HepG2 (cell line): ENCODE measurements around the gene LYZ. TPM values are rescaled to one million over a fixed set of nuclear protein-coding genes. Genes with fewer than 3 reads are reported as not detected.

Experiments used
- ATAC-seq: fragments of 200-7000 bp; cut with Tn5 transposase; 3 replicates; pipeline ENCODE4 v1.9.1; 2020; ENCODE audit warnings: mild to moderate bottlenecking, moderate library complexity
- BruUV-seq: library from RNA; stranded (reverse); fragments of 400-500 nt; replicated peaks from 2 replicates; lab custom pipeline; 2021; lab: Mats Ljungman, UMichigan
- CTCF ChIA-PET: fragments of 300-600 bp; formaldehyde crosslinking; extraction: SDS; loops from one replicate; lab custom pipeline; 2021; ENCODE audit warnings: low total read pairs, inconsistent platforms, low intra/inter-chr PET ratio; lab: Yijun Ruan, JAX
- POLR2A ChIA-PET: fragments of 350-600 bp; sonication (Branson Sonifier 250); formaldehyde crosslinking; loops from one replicate; lab custom pipeline; 2020; ENCODE audit warnings: antibody characterized with exemption, inconsistent platforms; lab: Yijun Ruan, JAX
- DNase-seq: peaks from one replicate; pipeline ENCODE4 v3.0.0-alpha.2; 2015; ENCODE audit warnings: low spot score
- FAIRE-seq: peaks from 3 replicates; lab custom pipeline; 2011; peaks lifted over from hg19 to GRCh38; lab: Jason Lieb, UNC
- H2AFZ ChIP-seq: one replicate; pipeline ENCODE4 v1.6.1; 2011; ENCODE audit warnings: low read length, inconsistent platforms
- H3K27ac ChIP-seq: fragments of 300-600 bp; 3 replicates; pipeline ENCODE4 v1.8.0; 2011; ENCODE audit warnings: mixed run types, mild to moderate bottlenecking, mixed read lengths, low read length, inconsistent platforms; ENCODE audit not compliant: insufficient read depth; ENCODE audit errors: extremely low read length
- H3K27me3 ChIP-seq, 2 experiments: fragments of 200-600 bp in 1 of 2; 2 replicates in 1 of 2; 3 replicates in 1 of 2; pipeline versions ENCODE4 v1.6.0 to v1.8.0; 2011; ENCODE audit warnings: low read length in 2 of 2, mild to moderate bottlenecking in 2 of 2, moderate library complexity in 2 of 2, inconsistent platforms in 1 of 2; ENCODE audit not compliant: insufficient read depth in 2 of 2, control insufficient read depth in 1 of 2
- H3K36me3 ChIP-seq, 2 experiments: fragments of 200-600 bp in 1 of 2; replicated peaks in 1 of 2; 2 replicates in 1 of 2; 3 replicates in 1 of 2; pipeline versions ENCODE4 v1.5.1 to v1.8.0; 2011; ENCODE audit warnings: low read length in 2 of 2, inconsistent platforms in 1 of 2; ENCODE audit not compliant: insufficient read depth in 2 of 2, control insufficient read depth in 1 of 2
- H3K4me1 ChIP-seq: 2 replicates; pipeline ENCODE4 v1.5.1; 2012; ENCODE audit warnings: low read length, inconsistent platforms; ENCODE audit not compliant: insufficient read depth
- H3K4me2 ChIP-seq: 2 replicates; pipeline ENCODE4 v1.6.0; 2011; ENCODE audit warnings: low read depth, low read length, inconsistent platforms
- H3K4me3 ChIP-seq, 3 experiments: fragments of 200-600 bp in 1 of 3; sonication (generic), shearing (Covaris generic) in 1 of 3; replicated peaks in 1 of 3; 2 replicates each; pipeline ENCODE4 v1.5.1; 2011 to 2016; ENCODE audit warnings: low read length in 3 of 3, inconsistent platforms in 2 of 3, low read depth in 2 of 3, mild to moderate bottlenecking in 2 of 3, control low read depth in 1 of 3, mixed read lengths in 1 of 3; ENCODE audit not compliant: insufficient read depth in 1 of 3
- H3K79me2 ChIP-seq: one replicate; pipeline ENCODE4 v1.6.1; 2011; ENCODE audit warnings: low read length, inconsistent platforms; ENCODE audit not compliant: insufficient read depth
- H3K9ac ChIP-seq: 2 replicates; pipeline ENCODE4 v1.6.0; 2011; ENCODE audit warnings: mild to moderate bottlenecking, low read depth, low read length, inconsistent platforms; ENCODE audit not compliant: insufficient read depth
- H3K9me3 ChIP-seq: 2 replicates; pipeline ENCODE4 v1.5.1; 2012; ENCODE audit warnings: mild to moderate bottlenecking, low read length
- H4K20me1 ChIP-seq: 2 replicates; pipeline ENCODE4 v1.6.0; 2011; ENCODE audit warnings: inconsistent platforms, mild to moderate bottlenecking, low read length, moderate library complexity; ENCODE audit not compliant: insufficient read depth
- CEBPB ChIP-seq: IDR thresholded peaks from 2 replicates; pipeline ENCODE4 v1.6.1; 2011; ENCODE audit warnings: low read depth, low read length, improper control_type of control experiment, borderline replicate concordance
- CEBPG ChIP-seq: IDR thresholded peaks from 2 replicates; pipeline ENCODE4 v1.6.1; 2016
- CREM ChIP-seq, 2 experiments: sonication (generic) in 1 of 2; formaldehyde crosslinking in 1 of 2; IDR thresholded peaks; 2 replicates each; pipeline versions ENCODE4 v1.4.0 to v1.6.1; 2016 to 2020; ENCODE audit warnings: antibody characterized with exemption in 1 of 2, mild to moderate bottlenecking in 1 of 2, missing genetic modification reagents in 1 of 2
- DR1 ChIP-seq: sonication (generic); formaldehyde crosslinking; IDR thresholded peaks from 2 replicates; pipeline ENCODE4 v1.8.0; 2021; ENCODE audit warnings: mild to moderate bottlenecking, missing genetic modification reagents, inconsistent platforms
- ERF ChIP-seq: IDR thresholded peaks from 2 replicates; pipeline ENCODE4 v1.6.1; 2018; ENCODE audit warnings: missing biosample characterization, missing genetic modification reagents
- FOXP1 ChIP-seq, 2 experiments: fragments of 450-650 bp in 1 of 2; IDR thresholded peaks; 2 replicates each; pipeline ENCODE4 v1.6.1; 2017 to 2018; ENCODE audit warnings: antibody characterized with exemption in 1 of 2
- GATAD2A ChIP-seq: IDR thresholded peaks from 2 replicates; pipeline ENCODE4 v1.6.1; 2016
- GLMP ChIP-seq: sonication (generic); formaldehyde crosslinking; IDR thresholded peaks from 2 replicates; pipeline ENCODE4 v1.9.0; 2021; ENCODE audit warnings: missing genetic modification reagents, mild to moderate bottlenecking, borderline replicate concordance
- NR2C2 ChIP-seq: sonication (generic); formaldehyde crosslinking; IDR thresholded peaks from 2 replicates; pipeline ENCODE4 v1.4.0; 2020; ENCODE audit warnings: missing genetic modification reagents, mild to moderate bottlenecking, moderate library complexity, borderline replicate concordance
- SAP130 ChIP-seq: IDR thresholded peaks from 2 replicates; pipeline ENCODE4 v1.6.1; 2016; ENCODE audit warnings: low read depth
- TBP ChIP-seq: sonication (generic); formaldehyde crosslinking; IDR thresholded peaks from 2 replicates; pipeline ENCODE4 v1.5.0; 2020; ENCODE audit warnings: missing genetic modification reagents
- TCF7L2 ChIP-seq: IDR thresholded peaks from 2 replicates; pipeline ENCODE4 v1.6.1; 2011; ENCODE audit warnings: mild to moderate bottlenecking, low read depth, low read length, moderate library complexity
- ZBTB20 ChIP-seq: sonication (generic); formaldehyde crosslinking; IDR thresholded peaks from 2 replicates; pipeline ENCODE4 v1.8.1; 2023; ENCODE audit warnings: missing genetic modification reagents, low read depth, mild to moderate bottlenecking, borderline replicate concordance
- ZMYM2 ChIP-seq: sonication (generic); formaldehyde crosslinking; IDR thresholded peaks from 2 replicates; pipeline ENCODE4 v1.8.0; 2022; ENCODE audit warnings: mild to moderate bottlenecking, missing genetic modification reagents
- ZNF10 ChIP-seq: sonication (generic); formaldehyde crosslinking; IDR thresholded peaks from 2 replicates; pipeline ENCODE4 v1.4.0; 2020; ENCODE audit warnings: mild to moderate bottlenecking, low read depth, missing genetic modification reagents, borderline replicate concordance
- ZNF12 ChIP-seq: sonication (generic); formaldehyde crosslinking; IDR thresholded peaks from 2 replicates; pipeline ENCODE4 v1.5.0; 2020; ENCODE audit warnings: missing genetic modification reagents
- ZNF589 ChIP-seq: sonication (generic); formaldehyde crosslinking; conservative IDR thresholded peaks from 2 replicates; pipeline ENCODE4 v1.8.0; 2022; ENCODE audit warnings: mild to moderate bottlenecking, moderate library complexity, missing genetic modification reagents
- ZNF761 ChIP-seq: sonication (generic); formaldehyde crosslinking; conservative IDR thresholded peaks from 2 replicates; pipeline ENCODE4 v1.4.0; 2020; ENCODE audit warnings: mild to moderate bottlenecking, missing genetic modification reagents
- ZNF850 ChIP-seq: sonication (generic); formaldehyde crosslinking; conservative IDR thresholded peaks from 2 replicates; pipeline ENCODE4 v1.9.0; 2021; ENCODE audit warnings: mild to moderate bottlenecking, missing genetic modification reagents
- WGBS: methylation state at CpG from one replicate; pipeline ENCODE4 v1.1.6; 2017; ENCODE audit warnings: low lambda C conversion rate; 5-methylcytosine and 5-hydroxymethylcytosine counted together
- in situ Hi-C: cut with HindIII; loops from 2 replicates; pipeline ENCODE4 v1.10.0; 2017; ENCODE audit warnings: low pct_unique_long_range_greater_than_20kb; ENCODE audit not compliant: extremely low pct_ligation_motif_present
- intact Hi-C: fragments of 100-400 bp; cut with micrococcal nuclease; formaldehyde crosslinking; loops from one replicate; pipeline ENCODE4 v1.10.0; 2022; ENCODE audit not compliant: unreplicated experiment
- polyA plus RNA-seq, 8 experiments: library from polyadenylated mRNA; depleted of rRNA in 3 of 8; stranded (reverse) in 7 of 8; unstranded in 1 of 8; fragments of >200 nt; fragmentation: Illumina TruSeq in 4 of 8; extraction: Trizol in 4 of 8; gene quantifications; 2 replicates each; pipeline versions ENCODE4 v1.2.1 to v1.2.3, GENCODE V29; 2011 to 2016; ENCODE audit warnings: low read depth in 4 of 8, missing spikeins in 1 of 8, mixed read lengths in 1 of 8; ENCODE audit not compliant: insufficient read depth in 1 of 8
- total RNA-seq, 5 experiments: library from RNA; depleted of rRNA; stranded (reverse); fragments of >200 nt; fragmentation: Illumina TruSeq; extraction: Trizol; gene quantifications; 2 replicates each; pipeline ENCODE4 v1.2.3, GENCODE V29; 2016; ENCODE audit warnings: low read depth in 1 of 5

Gene LYZ
- total and polyA plus RNA-seq, 2 of the 13 experiments (the other 11 are each of a cell fraction or from before 2014, with no cell fraction given) = 1,788 to 2,054 TPM

DNA sequence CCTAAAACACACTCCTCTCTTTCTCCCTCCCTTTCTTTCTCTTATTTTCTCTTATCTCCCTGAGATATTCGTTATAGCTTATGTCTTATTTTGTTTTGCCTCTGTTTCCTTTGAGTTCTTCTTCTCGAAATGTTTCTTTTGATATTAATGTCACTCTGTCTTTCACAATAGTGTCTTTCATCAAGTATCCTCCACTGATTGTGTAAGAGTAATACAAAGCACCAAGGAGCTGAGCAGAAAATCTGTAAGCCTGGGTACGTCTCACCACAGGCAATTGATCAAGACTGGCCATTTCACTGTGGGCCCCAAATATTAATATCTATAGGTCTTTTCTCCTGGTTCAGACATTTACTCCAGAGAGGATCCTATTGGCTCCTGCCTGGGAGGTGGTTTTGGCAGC, 4.8 kb upstream of the LYZ start:
- H3K4me2 ChIP-seq = peak overlapping the region; percentile 37
- ChIA-PET CTCF (no interaction called here), POLR2A (interaction anchor here (8.2 kb wide), 1 partner anchor 12 kb away, joined by 94 read pairs; no protein-coding TSS in a partner anchor)
- no peaks in the 10 kb centered on the region for H3K27me3 ChIP-seq
- intact Hi-C loops = no loop called here
- in situ Hi-C loops = no loop called here
- FAIRE-seq (no peak), DNase-seq (no peak), ATAC-seq (no peak)
- H3K36me3 ChIP-seq = no peaks in the 10 kb centered on the region
- no peak overlapping the region for H2AFZ ChIP-seq
- H3K9me3 ChIP-seq = no peaks in the 10 kb centered on the region
- H3K4me3 ChIP-seq = no peak overlapping the region
- 71% methylated on average over 3 of the region's 3 CpGs for WGBS
- peaks cover 10% of the 10 kb centered on the region for H3K79me2 ChIP-seq
- BruUV-seq = no TSS peak
- peak; percentile 60; the same call in 1 of the 2 replicates for TF ChIP-seq CEBPB
- TF ChIP-seq GATAD2A (CRISPR knock-in tag) = peak; percentile 6; the same call in 1 of the 2 replicates
- peak; percentile 15; the same call in 1 of the 2 replicates for TF ChIP-seq CREM (IDR thresholded peaks at IDR 0.05)
- TF ChIP-seq CREM (CRISPR knock-in tag; IDR thresholded peaks at IDR 0.05) = no peak
- TF ChIP-seq CEBPG (CRISPR knock-in tag) = peak; percentile 52; the same call in 1 of the 2 replicates
- no peak for TF ChIP-seq ZBTB20 (CRISPR knock-in tag)
- peak overlapping the region; percentile 51 for H3K27ac ChIP-seq
- H4K20me1 ChIP-seq = no peaks in the 10 kb centered on the region
- H3K9ac ChIP-seq = no peak overlapping the region
- peaks cover 97% of the 10 kb centered on the region for H3K4me1 ChIP-seq

DNA sequence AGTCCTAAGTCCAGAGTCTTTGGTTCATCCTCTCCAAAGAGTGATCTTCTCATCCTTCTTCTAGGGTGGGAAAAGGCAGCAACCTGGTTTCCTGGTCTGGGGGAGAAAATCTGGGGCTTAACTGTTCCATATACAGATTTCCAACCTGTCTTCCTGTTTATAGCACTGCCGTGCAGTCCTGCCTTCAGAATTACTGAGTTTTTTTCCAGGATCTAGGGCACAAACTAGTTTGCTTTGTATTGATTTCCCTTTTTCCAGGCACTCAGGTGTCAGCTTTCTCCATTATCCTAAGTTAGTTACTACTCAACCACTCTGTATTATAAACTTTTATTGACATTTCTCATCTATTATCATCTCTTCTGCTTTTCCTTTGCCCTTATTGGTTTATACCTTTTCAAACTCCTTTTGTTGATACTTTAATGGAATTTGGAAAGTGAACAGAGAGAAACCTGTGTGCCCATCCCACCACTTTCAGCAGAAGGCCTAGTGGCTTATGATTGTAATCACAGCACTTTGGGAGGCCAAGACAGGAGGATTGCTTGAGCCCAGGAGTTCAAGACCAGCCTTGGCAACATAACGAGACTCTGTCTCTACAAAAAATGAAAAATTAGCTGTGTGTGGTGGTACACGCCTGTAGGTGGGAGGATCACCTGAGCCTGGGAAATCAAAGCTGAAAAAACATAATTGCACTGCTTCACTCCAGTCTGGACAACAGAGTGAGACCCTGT, 4.1 kb upstream of the LYZ start:
- DNase-seq (no peak), FAIRE-seq (no peak), ATAC-seq (peak; percentile 14; the same call in 1 of the 3 replicates)
- in situ Hi-C loops = no loop called here
- H3K9ac ChIP-seq = no peak overlapping the region
- POLR2A ChIA-PET = interaction anchor here (8.2 kb wide), 1 partner anchor 12 kb away, joined by 94 read pairs; no protein-coding TSS in a partner anchor
- peak overlapping the region; percentile 33 for H2AFZ ChIP-seq
- H3K9me3 ChIP-seq = no peaks in the 10 kb centered on the region
- no peak overlapping the region for H3K4me3 ChIP-seq
- H3K4me2 ChIP-seq = peak overlapping the region; percentile 37
- H3K4me1 ChIP-seq = peaks cover 90% of the 10 kb centered on the region
- BruUV-seq = no TSS peak
- CTCF ChIA-PET = no interaction called here
- 25% methylated on average over 3 of the region's 3 CpGs for WGBS
- no peaks in the 10 kb centered on the region for H3K36me3 ChIP-seq
- H4K20me1 ChIP-seq = no peaks in the 10 kb centered on the region
- intact Hi-C loops = no loop called here
- peaks cover 17% of the 10 kb centered on the region for H3K79me2 ChIP-seq
- no peaks in the 10 kb centered on the region for H3K27me3 ChIP-seq
- peak overlapping the region; percentile 51 for H3K27ac ChIP-seq
- no peak for TF ChIP-seq ZNF12
- TF ChIP-seq TCF7L2 = no peak
- TF ChIP-seq ZNF761 (CRISPR knock-in tag) = no peak
- TF ChIP-seq SAP130 = peak; percentile 18; the same call in 1 of the 2 replicates
- no peak for TF ChIP-seq DR1 (CRISPR knock-in tag)
- TF ChIP-seq GLMP = no peak
- TF ChIP-seq ERF (CRISPR knock-in tag) = peak; percentile 43; the same call in 1 of the 2 replicates
- TF ChIP-seq ZMYM2 (CRISPR knock-in tag) = peak; percentile 78
- TF ChIP-seq ZNF10 (CRISPR knock-in tag) = no peak
- TF ChIP-seq ZNF850 (CRISPR knock-in tag) = no peak
- TF ChIP-seq ZNF589 (CRISPR knock-in tag) = no peak
- no peak for TF ChIP-seq NR2C2 (CRISPR knock-in tag)
- TF ChIP-seq TBP (CRISPR knock-in tag) = no peak
- no peak for TF ChIP-seq FOXP1 (IDR thresholded peaks at IDR 0.05)
- TF ChIP-seq FOXP1 (CRISPR knock-in tag; IDR thresholded peaks at IDR 0.05) = no peak
